T-cell (primary cell): ENCODE results near the gene NCOA5. TPM values are rescaled to one million over a fixed set of nuclear protein-coding genes. Genes with fewer than 3 reads are reported as not detected.

Experiments used
- ATAC-seq, 4 experiments: fragments of 200-7000 bp in 3 of 4; fragments of 150-1000 bp in 1 of 4; cut with Tn5 transposase; replicated peaks in 1 of 4; 1 replicate in 3 of 4; 2 replicates in 1 of 4; pipeline ENCODE4 v1.10.0; 2021; ENCODE audit warnings: moderate library complexity in 3 of 4, mild to moderate bottlenecking in 2 of 4, moderate number of reproducible peaks in 1 of 4
- CTCF ChIA-PET, 2 donors: fragments of 300-600 bp; sonication (Branson Sonifier 250); formaldehyde crosslinking; loops; one replicate each; lab custom pipeline; 2022; ENCODE audit warnings: antibody characterized with exemption in 2 of 2; lab: Charles Lee
- POLR2A ChIA-PET, 2 donors: fragments of 300-600 bp; sonication (Branson Sonifier 250); formaldehyde crosslinking; loops; one replicate each; lab custom pipeline; 2022; ENCODE audit warnings: antibody characterized with exemption in 2 of 2; lab: Charles Lee
- DNase-seq, 35 experiments: peaks; one replicate each; pipeline versions ENCODE4 v3.0.0 to v3.0.0-alpha.2; 2013 to 2023
- H3K27ac ChIP-seq: one replicate; pipeline ENCODE4 v1.5.1; 2013; ENCODE audit warnings: low read length
- H3K27me3 ChIP-seq, 2 experiments: replicated peaks in 1 of 2; 1 replicate in 1 of 2; 2 replicates in 1 of 2; pipeline versions ENCODE4 v1.6.1 to v1.7.0; 2013; ENCODE audit warnings: low read length in 1 of 2, mixed read lengths in 1 of 2; ENCODE audit not compliant: control insufficient read depth in 2 of 2, insufficient read depth in 2 of 2; ENCODE audit errors: extremely low read depth in 1 of 2
- H3K36me3 ChIP-seq, 2 donors: 1 replicate in 1 of 2; 2 replicates in 1 of 2; pipeline versions ENCODE4 v1.6.1 to v1.7.0; 2013; ENCODE audit warnings: low read length in 1 of 2; ENCODE audit not compliant: control insufficient read depth in 2 of 2, insufficient read depth in 1 of 2; ENCODE audit errors: extremely low read depth in 1 of 2
- H3K4me1 ChIP-seq, 2 experiments: 1 replicate in 1 of 2; 2 replicates in 1 of 2; pipeline versions ENCODE4 v1.6.1 to v1.7.0; 2013; ENCODE audit warnings: low read length in 2 of 2, mixed read lengths in 1 of 2; ENCODE audit not compliant: insufficient read depth in 2 of 2, control insufficient read depth in 1 of 2; ENCODE audit errors: extremely low read depth in 1 of 2
- H3K4me3 ChIP-seq, 2 donors: 1 replicate in 1 of 2; 2 replicates in 1 of 2; pipeline versions ENCODE4 v1.5.1 to v1.7.0; 2013; ENCODE audit warnings: mild to moderate bottlenecking in 2 of 2, low read length in 1 of 2, moderate library complexity in 1 of 2; ENCODE audit not compliant: control insufficient read depth in 1 of 2; ENCODE audit errors: extremely low read depth in 1 of 2
- H3K9me3 ChIP-seq: 2 replicates; pipeline ENCODE4 v1.7.0; 2013
- H3K27ac Mint-ChIP-seq, 2 donors: one replicate each; pipeline ENCODE4 v1.8.0; 2020 to 2021; ENCODE audit warnings: mild to moderate bottlenecking in 2 of 2, mixed read lengths in 2 of 2
- H3K27me3 Mint-ChIP-seq, 2 donors: one replicate each; pipeline ENCODE4 v1.8.0; 2021 to 2022; ENCODE audit warnings: mixed read lengths in 2 of 2
- H3K36me3 Mint-ChIP-seq: one replicate; pipeline ENCODE4 v1.8.0; 2021; ENCODE audit warnings: mixed read lengths
- H3K4me1 Mint-ChIP-seq, 3 donors: one replicate each; pipeline ENCODE4 v1.8.0; 2020 to 2022; ENCODE audit warnings: mixed read lengths in 3 of 3, mild to moderate bottlenecking in 1 of 3
- H3K4me3 Mint-ChIP-seq, 3 donors: one replicate each; pipeline ENCODE4 v1.8.0; 2020 to 2022; ENCODE audit warnings: mild to moderate bottlenecking in 3 of 3, mixed read lengths in 3 of 3, moderate library complexity in 3 of 3
- H3K9me3 Mint-ChIP-seq, 3 donors: one replicate each; pipeline ENCODE4 v1.8.0; 2020 to 2022; ENCODE audit warnings: mixed read lengths in 3 of 3
- WGBS: methylation state at CpG from one replicate; pipeline ENCODE4 v1.1.5; 2013; ENCODE audit warnings: missing lambda C conversion rate; ENCODE audit not compliant: insufficient coverage; 5-methylcytosine and 5-hydroxymethylcytosine counted together
- total RNA-seq, 35 experiments: library from RNA in 6 of 35; stranded (reverse) in 6 of 35; fragments of 120-200 nt in 1 of 35; gene quantifications; one replicate each; pipeline versions ENCODE4 v1.2.1 to v1.2.4 and lab custom pipeline; 2013 to 2026

The NCOA5 gene
- total RNA-seq, 5 donors from 2014 or later (not counting 1 experiment from before 2014, with no cell fraction given) = 21.0 to 43.1 (median 39.7) TPM

DNA sequence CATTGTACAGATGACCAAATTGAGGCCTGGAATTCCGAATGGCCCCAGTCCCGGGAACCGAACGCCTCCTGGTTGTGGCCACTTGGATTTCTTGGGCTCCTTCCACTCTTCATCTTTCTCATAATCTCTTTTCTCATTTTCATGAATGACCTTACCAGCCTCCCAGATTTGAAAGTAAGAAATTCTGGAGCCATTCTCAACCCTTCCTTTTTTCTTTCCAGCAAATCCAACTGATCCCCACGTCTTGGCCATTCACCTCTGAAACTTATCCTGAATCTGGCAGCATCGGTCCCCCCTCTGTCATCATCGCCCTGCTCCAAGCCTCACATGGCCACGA lies 66.6 kb downstream of the NCOA5 start:
- peak overlapping the region in 2 of 3 donors; percentile 46 to 60 for H3K4me3 Mint-ChIP-seq
- Histone ChIP-seq H3K27ac (no peak overlapping the region), H3K4me3 (no peak overlapping the region), H3K4me1 (peaks cover 0 to 21% of the 10 kb centered on the region in 2 experiments), H3K9me3 (no peaks in the 10 kb centered on the region), H3K27me3 (peaks cover 6 to 64% of the 10 kb centered on the region in 2 experiments), H3K36me3 (no peaks in the 10 kb centered on the region)
- DNase-seq (no peak), ATAC-seq (no peak)
- no peaks in the 10 kb centered on the region for H3K9me3 Mint-ChIP-seq
- H3K4me1 Mint-ChIP-seq = peaks cover 20 to 25% (median 24%) of the 10 kb centered on the region in 3 donors
- CTCF ChIA-PET = interaction anchor here (0.6 to 2.0 kb wide), 12 partner anchors 9 to 341 kb away, joined by 3 to 15 read pairs (median 4); no protein-coding TSS in a partner anchor
- POLR2A ChIA-PET = interaction anchor here in 1 of 2 donors (0.8 kb wide), 1 partner anchor 18 kb away, joined by 5 read pairs; no protein-coding TSS in a partner anchor
- H3K36me3 Mint-ChIP-seq = no peaks in the 10 kb centered on the region
- WGBS = 56% methylated on average over 5 of the region's 8 CpGs
- H3K27ac Mint-ChIP-seq = no peak overlapping the region
- H3K27me3 Mint-ChIP-seq = peaks cover 51 to 65% of the 10 kb centered on the region in 2 donors

- peak overlapping the region; percentile 33 to 63 for H3K4me3 ChIP-seq
- ChIA-PET CTCF (interaction anchor here (0.6 to 2.0 kb wide), 18 partner anchors 8 to 407 kb away, joined by 3 to 15 read pairs (median 3); no protein-coding TSS in a partner anchor), POLR2A (interaction anchor here in 1 of 2 donors (0.6 to 0.8 kb wide), 2 partner anchors 18 to 66 kb away, joined by 3 to 5 read pairs; no protein-coding TSS in a partner anchor)
- Mint-ChIP-seq H3K36me3 (no peaks in the 10 kb centered on the region), H3K27ac (no peak overlapping the region), H3K4me3 (peak overlapping the region; percentile 46 to 60 (median 59)), H3K4me1 (peaks cover 20 to 25% (median 24%) of the 10 kb centered on the region in 3 donors), H3K9me3 (no peaks in the 10 kb centered on the region), H3K27me3 (peaks cover 49 to 60% of the 10 kb centered on the region in 2 donors)
- DNase-seq (peak; percentile 27 to 85 (median 64)), ATAC-seq (peak; percentile 65 to 71 (median 68))
- WGBS = under 1% methylated on average over 29 of the region's 37 CpGs
- peaks cover 0 to 21% of the 10 kb centered on the region in 2 experiments for H3K4me1 ChIP-seq
- H3K36me3 ChIP-seq = no peaks in the 10 kb centered on the region
- no peak overlapping the region for H3K27ac ChIP-seq
- H3K27me3 ChIP-seq = peaks cover 6 to 60% of the 10 kb centered on the region in 2 experiments
- H3K9me3 ChIP-seq = no peaks in the 10 kb centered on the region
Measured at GRCh38 chr20:46022411-46023147, 67.2 kb downstream of the NCOA5 start.

GRCh38 chr20:46021361-46022359 lies 68.1 kb downstream of the NCOA5 start:
- peaks cover 4 to 56% of the 10 kb centered on the region in 2 experiments for H3K27me3 ChIP-seq
- 10% methylated on average over 61 of the region's 71 CpGs for WGBS
- H3K27me3 Mint-ChIP-seq = peaks cover 49 to 51% of the 10 kb centered on the region in 2 donors
- ATAC-seq = peak; percentile 43 to 61 (median 48)
- no peaks in the 10 kb centered on the region for H3K36me3 Mint-ChIP-seq
- H3K4me1 Mint-ChIP-seq = peaks cover 20 to 28% (median 25%) of the 10 kb centered on the region in 3 donors
- H3K4me3 Mint-ChIP-seq = peak overlapping the region; percentile 46 to 67 (median 59)
- CTCF ChIA-PET = interaction anchor here (0.6 to 2.0 kb wide), 8 partner anchors 7 to 408 kb away, joined by 3 to 7 read pairs (median 3); no protein-coding TSS in a partner anchor
- no peak overlapping the region for H3K27ac Mint-ChIP-seq
- DNase-seq = peak in 13 of 35 experiments; percentile 19 to 60 (median 35)
- H3K36me3 ChIP-seq = no peaks in the 10 kb centered on the region
- no peak overlapping the region for H3K27ac ChIP-seq
- H3K4me3 ChIP-seq = peak overlapping the region; percentile 31 to 63
- H3K4me1 ChIP-seq = peaks cover 0 to 21% of the 10 kb centered on the region in 2 experiments
- POLR2A ChIA-PET = no interaction called here
- no peaks in the 10 kb centered on the region for H3K9me3 ChIP-seq
- no peaks in the 10 kb centered on the region for H3K9me3 Mint-ChIP-seq

GRCh38 chr20:46020555-46020954 lies 69.2 kb downstream of the NCOA5 start:
- H3K27ac Mint-ChIP-seq = no peak overlapping the region
- no peaks in the 10 kb centered on the region for H3K36me3 Mint-ChIP-seq
- peak overlapping the region in 2 of 3 donors; percentile 46 to 48 for H3K4me3 Mint-ChIP-seq
- Histone ChIP-seq H3K4me1 (peaks cover 0 to 21% of the 10 kb centered on the region in 2 experiments), H3K36me3 (no peaks in the 10 kb centered on the region), H3K9me3 (no peaks in the 10 kb centered on the region), H3K4me3 (no peak overlapping the region), H3K27me3 (peaks cover 4 to 51% of the 10 kb centered on the region in 2 experiments), H3K27ac (no peak overlapping the region)
- H3K4me1 Mint-ChIP-seq = peaks cover 20 to 28% (median 25%) of the 10 kb centered on the region in 3 donors
- ATAC-seq = no peak
- WGBS = 54% methylated on average over 3 of the region's 4 CpGs
- no peaks in the 10 kb centered on the region for H3K9me3 Mint-ChIP-seq
- CTCF ChIA-PET = interaction anchor here in 1 of 2 donors (0.5 kb wide), 1 partner anchor 9 kb away, joined by 3 read pairs; no protein-coding TSS in a partner anchor
- no peak for DNase-seq
- peaks cover 45 to 47% of the 10 kb centered on the region in 2 donors for H3K27me3 Mint-ChIP-seq
- POLR2A ChIA-PET = no interaction called here

DNA sequence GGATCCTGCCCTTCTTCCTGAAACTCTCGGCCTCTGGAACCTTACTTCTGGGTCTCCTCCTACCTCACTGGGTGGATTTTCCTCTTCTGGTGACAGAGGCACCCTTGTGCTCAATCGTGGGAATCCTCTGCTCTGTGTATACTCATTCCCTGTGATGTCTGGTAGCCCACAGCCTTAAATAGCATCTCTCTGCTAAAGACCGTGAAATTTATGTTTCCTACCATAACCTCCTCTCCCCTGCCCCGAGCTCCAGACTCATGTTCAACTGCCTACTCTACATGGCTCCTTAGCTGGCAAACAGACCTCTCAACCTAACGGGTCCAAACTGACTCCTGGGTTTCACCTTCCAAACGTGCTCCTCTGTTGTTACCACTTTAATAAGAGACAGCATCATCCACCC lies 71.2 kb downstream of the NCOA5 start:
- Histone ChIP-seq H3K4me3 (no peak overlapping the region), H3K27ac (no peak overlapping the region), H3K4me1 (peaks cover 0 to 31% of the 10 kb centered on the region in 2 experiments), H3K9me3 (no peaks in the 10 kb centered on the region), H3K27me3 (peaks cover 3 to 45% of the 10 kb centered on the region in 2 experiments), H3K36me3 (no peaks in the 10 kb centered on the region)
- POLR2A ChIA-PET = no interaction called here
- CTCF ChIA-PET = interaction anchor here (0.5 to 1.4 kb wide), 2 partner anchors 69 to 181 kb away, joined by 3 to 4 read pairs; no protein-coding TSS in a partner anchor
- Mint-ChIP-seq H3K4me1 (peaks cover 27 to 41% (median 29%) of the 10 kb centered on the region in 3 donors), H3K4me3 (no peak overlapping the region), H3K27ac (no peak overlapping the region), H3K27me3 (peaks cover 41% of the 10 kb centered on the region in 2 donors), H3K9me3 (no peaks in the 10 kb centered on the region), H3K36me3 (no peaks in the 10 kb centered on the region)
- DNase-seq (no peak), ATAC-seq (no peak)
- 59% methylated on average over 6 of the region's 6 CpGs for WGBS
